Measurements from ENCODE around the gene ZNF716.
"Not testable (repeated sequence)": the region's sequence is repeated elsewhere in the genome, so short reads cannot be mapped to it uniquely, and the experiment has no call there.

Gene ZNF716

GRCh38 chr7:57426629-57427003 lies 23.4 kb upstream of the ZNF716 start:
- no peak for DNase-seq

- DNase-seq, result no peak
These were observed 22.8 kb upstream of the ZNF716 start for GRCh38 chr7:57427146-57427545.

DNA sequence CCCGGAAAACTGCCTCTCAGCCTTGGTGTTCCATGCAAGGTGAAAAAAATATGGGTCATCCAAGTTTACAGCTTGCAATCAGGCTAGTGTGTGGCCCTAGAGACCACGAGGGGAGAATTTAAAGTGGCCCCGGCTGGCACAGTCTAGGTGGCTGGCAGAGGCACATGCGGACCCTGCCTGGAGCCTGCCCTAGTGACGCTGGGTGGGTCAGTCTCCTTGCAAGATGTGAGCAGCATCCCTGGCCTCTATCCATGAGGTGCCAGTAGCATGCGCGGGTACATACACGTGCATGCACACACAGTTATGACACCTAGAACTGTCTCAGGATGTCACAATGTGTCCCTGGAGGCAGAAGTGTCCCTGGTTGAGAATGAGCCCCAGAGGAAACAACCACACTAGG lies 22.4 kb upstream of the ZNF716 start:
- DNase-seq, result no peak

DNA sequence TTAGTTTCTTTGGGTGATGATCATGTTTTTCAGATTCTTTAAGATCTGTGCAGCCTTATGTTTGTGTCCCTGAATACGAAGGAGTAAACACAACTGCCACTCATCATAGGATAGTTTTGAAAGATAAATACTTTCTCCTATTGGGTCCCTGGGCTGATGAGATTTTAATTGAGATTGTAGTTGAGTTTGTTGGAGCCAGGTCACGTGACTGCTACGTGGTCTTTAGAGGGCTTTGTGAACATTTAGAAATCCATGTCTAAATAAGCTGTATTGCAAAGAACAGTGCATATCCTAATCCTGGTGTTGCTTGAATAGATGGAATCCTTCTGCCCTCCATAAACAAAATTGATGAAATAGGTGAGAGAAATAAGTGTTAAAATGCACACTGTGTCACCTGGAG lies 17.4 kb upstream of the ZNF716 start:
- no peak for DNase-seq

GRCh38 chr7:57437581-57437980 lies 12.4 kb upstream of the ZNF716 start:
- DNase-seq, result no peak

- DNase-seq, result no peak
These were observed 11.7 kb upstream of the ZNF716 start for GRCh38 chr7:57438244-57438643.

DNA sequence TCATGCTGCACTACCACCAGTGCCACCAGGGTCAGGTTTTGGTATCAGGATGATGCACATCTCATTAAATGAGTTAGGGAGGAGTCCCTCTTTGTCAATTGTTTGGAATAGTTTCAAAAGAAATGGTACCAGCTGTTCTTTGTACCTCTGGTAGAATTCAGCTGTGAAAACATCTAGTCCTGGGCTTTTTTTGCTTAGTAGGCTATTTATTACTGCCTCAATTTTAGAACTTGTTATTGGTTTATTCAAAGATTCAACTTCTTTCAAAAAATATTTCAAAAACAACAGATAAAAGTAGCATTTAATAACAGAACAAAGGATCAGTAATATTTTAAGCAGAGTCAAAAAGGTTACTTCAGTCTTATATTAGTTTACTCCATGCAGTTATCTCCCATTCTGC lies 6.4 kb upstream of the ZNF716 start:
- DNase-seq, result no peak

DNA sequence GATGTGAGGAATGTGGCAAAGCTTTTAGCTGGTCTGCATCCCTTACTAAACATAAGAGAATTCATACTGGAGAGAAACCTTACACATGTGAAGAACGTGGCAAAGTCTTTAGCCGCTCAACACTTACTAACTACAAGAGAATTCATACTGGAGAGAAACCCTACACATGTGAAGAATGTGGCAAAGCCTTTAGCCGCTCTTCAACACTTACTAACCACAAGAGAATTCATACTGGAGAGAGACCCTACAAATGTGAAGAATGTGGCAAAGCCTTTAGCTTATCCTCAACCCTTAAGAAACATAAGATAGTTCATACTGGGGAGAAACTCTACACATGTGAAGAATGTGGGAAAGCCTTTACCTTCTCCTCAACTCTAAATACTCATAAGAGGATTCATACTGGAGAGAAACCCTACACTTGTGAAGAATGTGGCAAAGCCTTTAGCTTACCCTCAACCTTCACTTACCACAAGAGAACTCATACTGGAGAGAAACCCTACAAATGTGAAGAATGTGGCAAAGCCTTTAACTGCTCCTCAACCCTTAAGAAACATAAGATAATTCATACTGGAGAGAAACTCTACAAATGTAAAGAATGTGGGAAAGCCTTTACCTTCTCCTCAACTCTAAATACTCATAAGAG lies 19.3 kb downstream of the ZNF716 start:
- DNase-seq, result not testable (repeated sequence)

GRCh38 chr7:57480304-57480703 lies 30.3 kb downstream of the ZNF716 start:
- not testable (repeated sequence) for DNase-seq

GRCh38 chr7:57485022-57485421 lies 35.0 kb downstream of the ZNF716 start:
- not testable (repeated sequence) for DNase-seq

DNA sequence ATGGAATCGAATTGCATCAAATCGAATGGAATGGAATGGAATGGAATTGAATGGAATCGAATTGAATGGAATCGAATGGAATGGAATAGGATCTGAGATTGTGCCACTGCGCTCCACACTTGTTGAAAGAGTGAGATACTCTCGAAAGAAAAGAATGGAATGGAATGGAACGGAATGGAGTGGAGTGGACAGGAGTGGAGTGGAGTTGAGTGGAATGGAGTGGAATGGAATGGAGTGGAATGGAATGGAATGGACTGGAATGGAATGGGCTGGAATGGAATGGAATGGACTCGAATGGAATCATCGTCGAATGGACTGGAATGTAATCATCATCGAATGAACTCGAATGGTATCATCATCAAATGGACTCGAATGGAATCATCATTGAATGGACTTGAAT lies 38.0 kb downstream of the ZNF716 start:
- DNase-seq, result no peak

GRCh38 chr7:57495111-57495510 lies 45.1 kb downstream of the ZNF716 start:
- not testable (repeated sequence) for DNase-seq

DNA sequence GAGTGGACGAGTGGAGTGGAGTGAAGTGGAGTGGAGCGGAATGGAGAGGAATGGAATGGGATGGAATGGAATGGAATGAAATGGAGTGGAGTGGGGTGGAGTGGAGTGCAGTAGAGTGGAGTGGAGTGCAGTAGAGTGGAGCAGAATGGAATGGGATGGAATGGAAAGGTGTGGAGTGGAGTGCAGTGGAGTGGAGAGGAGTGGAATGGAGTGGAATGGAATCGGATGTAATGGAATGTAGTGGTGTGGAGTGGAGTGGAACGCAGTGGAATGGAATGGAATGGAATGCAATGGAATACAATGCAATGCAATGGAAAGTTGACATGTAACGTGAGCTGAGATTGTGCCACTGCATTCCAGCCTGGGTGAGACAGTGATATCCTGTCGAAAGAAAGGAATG lies 46.4 kb downstream of the ZNF716 start:
- DNase-seq, result no peak

- no peak for DNase-seq
These were observed 55.2 kb downstream of the ZNF716 start for GRCh38 chr7:57505176-57505575.
